Common myeloid progenitor, CD34-positive (primary cell): ENCODE measurements around the gene COPG1.

Source experiments
- CTCF ChIA-PET: fragments of 350-600 bp; sonication (Branson Sonifier 250); formaldehyde crosslinking; loops from one replicate; lab custom pipeline; 2021; ENCODE audit warnings: antibody characterized with exemption; lab: Charles Lee
- POLR2A ChIA-PET: fragments of 350-600 bp; sonication (Branson Sonifier 250); formaldehyde crosslinking; loops from one replicate; lab custom pipeline; 2021; ENCODE audit warnings: antibody characterized with exemption; lab: Charles Lee
- DNase-seq, 3 donors: peaks; one replicate each; pipeline versions ENCODE4 v3.0.0 to v3.0.0-alpha.2; 2013
- H3K27ac ChIP-seq, 2 experiments: 1 replicate in 1 of 2; 2 replicates in 1 of 2; pipeline ENCODE4 v1.7.0; 2013; ENCODE audit warnings: inconsistent platforms in 2 of 2, low read length in 2 of 2, mild to moderate bottlenecking in 2 of 2, low read depth in 1 of 2, moderate library complexity in 1 of 2; ENCODE audit not compliant: severe bottlenecking in 2 of 2, insufficient read depth in 1 of 2, poor library complexity in 1 of 2
- H3K27me3 ChIP-seq, 5 experiments: replicated peaks in 2 of 5; 1 replicate in 3 of 5; 2 replicates in 2 of 5; pipeline versions ENCODE4 v1.6.1 to v1.7.0; 2013; ENCODE audit warnings: low read length in 4 of 5, mild to moderate bottlenecking in 2 of 5, moderate library complexity in 2 of 5, inconsistent platforms in 1 of 5; ENCODE audit not compliant: insufficient read depth in 5 of 5, control insufficient read depth in 4 of 5
- H3K36me3 ChIP-seq, 4 experiments: 1 replicate in 2 of 4; 2 replicates in 2 of 4; pipeline versions ENCODE4 v1.6.1 to v1.7.0; 2013; ENCODE audit warnings: low read length in 3 of 4, control low read depth in 1 of 4, mild to moderate bottlenecking in 1 of 4; ENCODE audit not compliant: control insufficient read depth in 4 of 4, insufficient read depth in 4 of 4
- H3K4me1 ChIP-seq, 4 experiments: 1 replicate in 3 of 4; 2 replicates in 1 of 4; pipeline versions ENCODE4 v1.6.1 to v1.7.1; 2013; ENCODE audit warnings: low read length in 3 of 4, mild to moderate bottlenecking in 3 of 4, control low read depth in 1 of 4, inconsistent platforms in 1 of 4, moderate library complexity in 1 of 4; ENCODE audit not compliant: control insufficient read depth in 4 of 4, insufficient read depth in 4 of 4; ENCODE audit errors: control extremely low read depth in 1 of 4
- H3K4me3 ChIP-seq, 7 experiments: 1 replicate in 4 of 7; 2 replicates in 3 of 7; pipeline versions ENCODE4 v1.5.1 to v1.7.0; 2013; ENCODE audit warnings: mild to moderate bottlenecking in 7 of 7, low read length in 6 of 7, moderate library complexity in 6 of 7, inconsistent platforms in 2 of 7, low read depth in 2 of 7, control low read depth in 1 of 7; ENCODE audit not compliant: insufficient read depth in 4 of 7, control insufficient read depth in 1 of 7; ENCODE audit errors: extremely low read depth in 1 of 7
- H3K9me3 ChIP-seq, 5 experiments: 1 replicate in 4 of 5; 2 replicates in 1 of 5; pipeline versions ENCODE4 v1.6.1 to v1.7.1; 2013; ENCODE audit warnings: low read length in 4 of 5, mild to moderate bottlenecking in 2 of 5, inconsistent platforms in 1 of 5, low read depth in 1 of 5, moderate library complexity in 1 of 5; ENCODE audit not compliant: control insufficient read depth in 4 of 5, insufficient read depth in 2 of 5; ENCODE audit errors: control extremely low read depth in 1 of 5
- WGBS: methylation state at CpG from one replicate; pipeline ENCODE4 v1.1.5; 2013; ENCODE audit not compliant: insufficient coverage; 5-methylcytosine and 5-hydroxymethylcytosine counted together

Gene COPG1

GRCh38 chr3:129312671-129313414 is 63.4 kb downstream of the COPG1 start:
- Histone ChIP-seq H3K27me3 (no peaks in the 10 kb centered on the region), H3K36me3 (no peaks in the 10 kb centered on the region), H3K9me3 (no peaks in the 10 kb centered on the region), H3K4me1 (peaks cover 4 to 30% (median 26%) of the 10 kb centered on the region in 4 experiments), H3K27ac (no peak overlapping the region), H3K4me3 (peak overlapping the region in 1 of 7 experiments; percentile 92)
- DNase-seq, result peak in 1 of 3 donors; percentile 26
- ChIA-PET CTCF (interaction anchor here (0.8 to 1.9 kb wide), 3 partner anchors 10 to 17 kb away, joined by 3 to 6 read pairs (median 4); no protein-coding TSS in a partner anchor), POLR2A (interaction anchor here (1.2 kb wide), 2 partner anchors 15 to 34 kb away, joined by 3 read pairs; partner anchors contain the start of gene HMCES)

GRCh38 chr3:129313415-129313664 is 63.9 kb downstream of the COPG1 start:
- Histone ChIP-seq H3K4me3 (peak overlapping the region in 1 of 7 experiments; percentile 92), H3K27me3 (no peaks in the 10 kb centered on the region), H3K4me1 (peaks cover 4 to 30% (median 29%) of the 10 kb centered on the region in 4 experiments), H3K36me3 (no peaks in the 10 kb centered on the region), H3K9me3 (no peaks in the 10 kb centered on the region), H3K27ac (no peak overlapping the region)
- DNase-seq, result peak in 1 of 3 donors; percentile 59
- ChIA-PET CTCF (interaction anchor here (0.8 to 1.4 kb wide), 2 partner anchors 8 to 12 kb away, joined by 4 read pairs; no protein-coding TSS in a partner anchor), POLR2A (interaction anchor here (0.9 to 1.2 kb wide), 4 partner anchors 9 to 390 kb away, joined by 3 to 6 read pairs (median 4); no protein-coding TSS in a partner anchor)

GRCh38 chr3:129313665-129314385 is 64.4 kb downstream of the COPG1 start:
- Histone ChIP-seq H3K4me1 (peaks cover 4 to 30% (median 29%) of the 10 kb centered on the region in 4 experiments), H3K36me3 (no peaks in the 10 kb centered on the region), H3K9me3 (no peaks in the 10 kb centered on the region), H3K27me3 (no peaks in the 10 kb centered on the region), H3K4me3 (peak overlapping the region in 6 of 7 experiments; percentile 34 to 93 (median 90)), H3K27ac (peak overlapping the region; percentile 33 to 89)
- WGBS, result 26% methylated on average over 7 of the region's 7 CpGs
- POLR2A ChIA-PET, result interaction anchor here (0.6 to 1.2 kb wide), 7 partner anchors 9 to 1256 kb away, joined by 3 to 6 read pairs (median 3); no protein-coding TSS in a partner anchor
- DNase-seq, result peak in 1 of 3 donors; percentile 74
- CTCF ChIA-PET, result interaction anchor here (0.8 to 1.4 kb wide), 2 partner anchors 9 to 12 kb away, joined by 4 read pairs; no protein-coding TSS in a partner anchor

- Histone ChIP-seq H3K27ac (peak overlapping the region; percentile 64 to 89), H3K4me1 (peaks cover 4 to 30% (median 29%) of the 10 kb centered on the region in 4 experiments), H3K4me3 (peak overlapping the region; percentile 77 to 94 (median 90)), H3K27me3 (no peaks in the 10 kb centered on the region), H3K9me3 (no peaks in the 10 kb centered on the region), H3K36me3 (no peaks in the 10 kb centered on the region)
- DNase-seq, result peak; percentile 74 to 88 (median 87)
- ChIA-PET CTCF (interaction anchor here (1.3 to 2.3 kb wide), 3 partner anchors 10 to 31 kb away, joined by 3 to 11 read pairs (median 4); no protein-coding TSS in a partner anchor), POLR2A (interaction anchor here (0.6 to 2.4 kb wide), 10 partner anchors 10 to 391 kb away, joined by 3 to 26 read pairs (median 4); partner anchors contain the start of gene HMCES)
- 1% methylated on average over 47 of the region's 53 CpGs for WGBS
Observed at GRCh38 chr3:129314386-129315222, 65.2 kb downstream of the COPG1 start.

- Histone ChIP-seq H3K9me3 (no peaks in the 10 kb centered on the region), H3K4me1 (peaks cover 4 to 30% (median 29%) of the 10 kb centered on the region in 4 experiments), H3K27ac (peak overlapping the region; percentile 64 to 89), H3K4me3 (peak overlapping the region; percentile 77 to 94 (median 90)), H3K36me3 (peaks cover 0 to 1% (median 0%) of the 10 kb centered on the region in 4 experiments), H3K27me3 (no peaks in the 10 kb centered on the region)
- WGBS, result under 1% methylated on average over 74 of the region's 80 CpGs
- peak in 2 of 3 donors; percentile 44 to 57 for DNase-seq
- ChIA-PET CTCF (interaction anchor here (0.9 to 3.1 kb wide), 15 partner anchors 9 to 52 kb away, joined by 3 to 25 read pairs (median 4); no protein-coding TSS in a partner anchor), POLR2A (interaction anchor here (0.6 to 2.4 kb wide), 19 partner anchors 8 to 299 kb away, joined by 3 to 26 read pairs (median 3); partner anchors contain the start of genes COPG1, HMCES, IFT122 and MBD4)
Observed at GRCh38 chr3:129315223-129315997, 66.0 kb downstream of the COPG1 start.

- DNase-seq, result no peak
- no peaks in the 10 kb centered on the region for H3K9me3 ChIP-seq
- ChIA-PET POLR2A (interaction anchor here (0.6 to 2.4 kb wide), 15 partner anchors 9 to 300 kb away, joined by 3 to 26 read pairs (median 3); partner anchors contain the start of genes COPG1, HMCES, IFT122 and MBD4), CTCF (interaction anchor here (0.6 to 3.1 kb wide), 18 partner anchors 10 to 429 kb away, joined by 3 to 25 read pairs (median 4); no protein-coding TSS in a partner anchor)
- H3K27me3 ChIP-seq, result no peaks in the 10 kb centered on the region
- WGBS, result under 1% methylated on average over 20 of the region's 34 CpGs
- H3K27ac ChIP-seq, result peak overlapping the region; percentile 68 to 89
- peaks cover 0 to 3% (median 1%) of the 10 kb centered on the region in 4 experiments for H3K36me3 ChIP-seq
- H3K4me1 ChIP-seq, result peaks cover 4 to 30% (median 29%) of the 10 kb centered on the region in 4 experiments
- H3K4me3 ChIP-seq, result peak overlapping the region; percentile 83 to 94 (median 89)
Observed at GRCh38 chr3:129315998-129316247, 66.5 kb downstream of the COPG1 start.
